Ishikawa (cell line): ENCODE measurements around the gene EXOC4.

Experiments used
- CEBPB ChIP-seq: IDR thresholded peaks from 2 replicates; pipeline ENCODE4 v1.6.1; 2012
- CREB1 ChIP-seq: IDR thresholded peaks from 2 replicates; pipeline ENCODE4 v1.6.1; 2012; ENCODE audit warnings: low read depth
- EGR1 ChIP-seq: IDR thresholded peaks from 2 replicates; pipeline ENCODE4 v1.6.1; 2012
- EP300 ChIP-seq: IDR thresholded peaks from 2 replicates; pipeline ENCODE4 v1.6.1; 2012; ENCODE audit warnings: borderline replicate concordance
- FOXM1 ChIP-seq: IDR thresholded peaks from 2 replicates; pipeline ENCODE4 v1.6.1; 2012; ENCODE audit warnings: low read depth, borderline replicate concordance
- NFIC ChIP-seq: IDR thresholded peaks from 2 replicates; pipeline ENCODE4 v1.6.1; 2012
- RAD21 ChIP-seq: IDR thresholded peaks from 2 replicates; pipeline ENCODE4 v1.6.1; 2012; ENCODE audit warnings: low read depth
- TAF1 ChIP-seq: IDR thresholded peaks from 2 replicates; pipeline ENCODE4 v1.6.1; 2012; ENCODE audit warnings: low read depth, mild to moderate bottlenecking
- TCF12 ChIP-seq: IDR thresholded peaks from 2 replicates; pipeline ENCODE4 v1.6.1; 2012; ENCODE audit warnings: low read depth
- TEAD4 ChIP-seq: IDR thresholded peaks from 2 replicates; pipeline ENCODE4 v1.6.1; 2012
- YY1 ChIP-seq: IDR thresholded peaks from 2 replicates; pipeline ENCODE4 v1.6.1; 2012; ENCODE audit warnings: low read depth
- ZBTB7A ChIP-seq: IDR thresholded peaks from 2 replicates; pipeline ENCODE4 v1.6.1; 2012; ENCODE audit warnings: low read depth
- TF ChIP-seq, protein P1 (sequence below): IDR thresholded peaks from 2 replicates; pipeline ENCODE4 v1.6.1; 2012
- TF ChIP-seq, protein P2 (sequence below): IDR thresholded peaks from 2 replicates; pipeline ENCODE4 v1.6.1; 2012; ENCODE audit warnings: low read depth, mild to moderate bottlenecking
- TF ChIP-seq, protein P3 (sequence below): IDR thresholded peaks from 2 replicates; pipeline ENCODE4 v1.6.1; 2012

Gene EXOC4

GRCh38 chr7:133502972-133503371 lies 250.1 kb downstream of the EXOC4 start:
- TF ChIP-seq NFIC (no peak), ZBTB7A (no peak), TAF1 (no peak), CEBPB (no peak), FOXM1 (no peak), RAD21 (no peak)
- TF ChIP-seq, protein P1, sequence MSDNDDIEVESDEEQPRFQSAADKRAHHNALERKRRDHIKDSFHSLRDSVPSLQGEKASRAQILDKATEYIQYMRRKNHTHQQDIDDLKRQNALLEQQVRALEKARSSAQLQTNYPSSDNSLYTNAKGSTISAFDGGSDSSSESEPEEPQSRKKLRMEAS, result no peak

DNA sequence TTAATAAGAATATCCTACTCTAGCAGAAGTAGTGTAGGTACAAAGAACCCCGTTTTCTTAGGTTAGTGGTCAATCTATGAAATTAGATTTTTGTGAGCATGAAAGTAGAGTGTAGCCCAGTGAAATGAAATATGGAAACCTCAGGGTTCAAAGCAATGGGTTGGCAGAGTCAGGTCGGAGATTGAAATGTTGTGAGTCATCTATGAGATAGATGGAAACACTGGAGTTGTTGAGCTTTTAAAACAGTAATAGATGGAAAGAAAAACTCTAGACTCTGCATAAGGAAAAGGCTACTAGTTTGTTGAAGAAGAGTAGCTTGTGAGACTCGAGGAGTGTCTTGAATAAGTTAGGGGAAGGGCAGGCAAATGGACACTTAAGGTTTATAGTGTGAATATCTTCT lies 251.9 kb downstream of the EXOC4 start:
- TF ChIP-seq, protein P2, sequence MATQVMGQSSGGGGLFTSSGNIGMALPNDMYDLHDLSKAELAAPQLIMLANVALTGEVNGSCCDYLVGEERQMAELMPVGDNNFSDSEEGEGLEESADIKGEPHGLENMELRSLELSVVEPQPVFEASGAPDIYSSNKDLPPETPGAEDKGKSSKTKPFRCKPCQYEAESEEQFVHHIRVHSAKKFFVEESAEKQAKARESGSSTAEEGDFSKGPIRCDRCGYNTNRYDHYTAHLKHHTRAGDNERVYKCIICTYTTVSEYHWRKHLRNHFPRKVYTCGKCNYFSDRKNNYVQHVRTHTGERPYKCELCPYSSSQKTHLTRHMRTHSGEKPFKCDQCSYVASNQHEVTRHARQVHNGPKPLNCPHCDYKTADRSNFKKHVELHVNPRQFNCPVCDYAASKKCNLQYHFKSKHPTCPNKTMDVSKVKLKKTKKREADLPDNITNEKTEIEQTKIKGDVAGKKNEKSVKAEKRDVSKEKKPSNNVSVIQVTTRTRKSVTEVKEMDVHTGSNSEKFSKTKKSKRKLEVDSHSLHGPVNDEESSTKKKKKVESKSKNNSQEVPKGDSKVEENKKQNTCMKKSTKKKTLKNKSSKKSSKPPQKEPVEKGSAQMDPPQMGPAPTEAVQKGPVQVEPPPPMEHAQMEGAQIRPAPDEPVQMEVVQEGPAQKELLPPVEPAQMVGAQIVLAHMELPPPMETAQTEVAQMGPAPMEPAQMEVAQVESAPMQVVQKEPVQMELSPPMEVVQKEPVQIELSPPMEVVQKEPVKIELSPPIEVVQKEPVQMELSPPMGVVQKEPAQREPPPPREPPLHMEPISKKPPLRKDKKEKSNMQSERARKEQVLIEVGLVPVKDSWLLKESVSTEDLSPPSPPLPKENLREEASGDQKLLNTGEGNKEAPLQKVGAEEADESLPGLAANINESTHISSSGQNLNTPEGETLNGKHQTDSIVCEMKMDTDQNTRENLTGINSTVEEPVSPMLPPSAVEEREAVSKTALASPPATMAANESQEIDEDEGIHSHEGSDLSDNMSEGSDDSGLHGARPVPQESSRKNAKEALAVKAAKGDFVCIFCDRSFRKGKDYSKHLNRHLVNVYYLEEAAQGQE, result no peak
- TF ChIP-seq, protein P3, sequence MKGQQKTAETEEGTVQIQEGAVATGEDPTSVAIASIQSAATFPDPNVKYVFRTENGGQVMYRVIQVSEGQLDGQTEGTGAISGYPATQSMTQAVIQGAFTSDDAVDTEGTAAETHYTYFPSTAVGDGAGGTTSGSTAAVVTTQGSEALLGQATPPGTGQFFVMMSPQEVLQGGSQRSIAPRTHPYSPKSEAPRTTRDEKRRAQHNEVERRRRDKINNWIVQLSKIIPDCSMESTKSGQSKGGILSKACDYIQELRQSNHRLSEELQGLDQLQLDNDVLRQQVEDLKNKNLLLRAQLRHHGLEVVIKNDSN, result no peak
- TF ChIP-seq CREB1 (no peak), CEBPB (no peak), FOXM1 (no peak), TEAD4 (no peak), YY1 (no peak), EP300 (no peak)
- TF ChIP-seq, protein P1, result no peak

- TF ChIP-seq RAD21 (no peak), EGR1 (no peak), NFIC (no peak), ZBTB7A (no peak), CEBPB (no peak), TEAD4 (no peak), TAF1 (no peak)
- TF ChIP-seq, protein P2, result no peak
- TF ChIP-seq, protein P1, result no peak
- TF ChIP-seq, protein P3, result no peak
These were observed 256.9 kb downstream of the EXOC4 start for GRCh38 chr7:133509822-133510221.

DNA sequence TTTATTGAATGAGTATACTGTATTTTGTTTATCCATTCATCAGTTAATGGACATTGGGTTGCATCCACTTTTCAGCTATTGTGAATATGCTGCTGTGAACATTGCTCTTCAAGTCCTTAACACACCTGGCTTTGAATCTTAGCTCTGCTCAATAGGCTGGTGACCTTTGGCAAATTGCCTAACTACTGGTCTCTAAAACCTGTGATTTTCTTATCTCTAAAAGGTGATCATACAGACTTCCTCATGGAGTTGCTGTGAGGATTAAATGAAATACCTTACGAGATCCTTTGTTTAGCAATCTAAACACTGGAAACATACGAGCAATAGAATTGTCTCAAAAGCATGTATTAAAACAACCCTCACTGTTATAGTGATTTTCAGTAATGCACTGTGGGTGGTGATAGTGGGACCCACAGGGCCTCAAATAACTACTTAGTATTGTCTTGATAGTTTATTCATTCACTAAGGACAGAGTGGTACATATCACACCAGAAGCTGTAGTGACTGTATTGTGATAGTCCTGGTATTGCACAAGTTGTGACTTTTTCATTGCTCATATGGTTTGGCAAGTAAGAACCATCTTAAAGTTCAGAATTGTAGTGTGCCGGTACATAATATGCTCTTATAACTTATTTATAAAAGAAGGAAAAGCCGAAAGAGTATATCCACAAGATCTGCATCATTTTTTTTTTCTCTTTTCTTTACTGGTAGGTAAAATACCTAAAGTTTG lies 257.6 kb downstream of the EXOC4 start:
- TF ChIP-seq ZBTB7A (no peak), CEBPB (no peak), YY1 (no peak)

DNA sequence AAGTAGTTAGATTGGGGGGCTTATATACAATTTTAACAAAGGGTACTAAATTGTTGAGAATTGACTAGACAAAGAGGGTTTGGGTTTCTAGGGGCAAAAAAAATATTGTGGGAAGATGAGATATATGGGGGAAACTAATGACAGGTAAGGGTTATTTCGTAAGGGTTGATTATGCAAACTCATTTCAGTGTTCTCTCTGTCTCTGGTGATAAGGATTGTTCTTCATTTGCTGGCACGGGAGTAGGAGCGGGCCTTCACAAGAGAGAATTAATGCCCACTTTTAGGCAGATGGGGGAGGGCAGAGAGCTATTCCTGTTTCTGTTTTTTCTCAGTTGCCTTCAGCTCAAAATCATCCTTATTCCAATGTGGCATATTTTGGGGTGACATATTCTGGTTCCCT lies 258.4 kb downstream of the EXOC4 start:
- TF ChIP-seq TCF12 (no peak), TEAD4 (no peak), EGR1 (no peak), RAD21 (no peak), NFIC (no peak), ZBTB7A (no peak), YY1 (no peak), FOXM1 (no peak), TAF1 (no peak), EP300 (no peak), CEBPB (no peak), CREB1 (no peak)
- TF ChIP-seq, protein P3, result no peak
- TF ChIP-seq, protein P1, result no peak
- TF ChIP-seq, protein P2, result no peak
